ENCODE results near the gene RNF5. TPM values are rescaled to one million over a fixed set of nuclear protein-coding genes. Genes with fewer than 3 reads are reported as not detected.

The RNF5 gene
- total RNA-seq, 1 experiment from 2014 or later: 70.7 TPM

- DNase-seq: no peak
- peaks cover 7% of the 10 kb centered on the region for H3K36me3 Mint-ChIP-seq (ENCODE audit: insufficient read depth, unreplicated experiment)
- H3K27me3 Mint-ChIP-seq (ENCODE audit: insufficient read depth, unreplicated experiment): peaks cover 4% of the 10 kb centered on the region
- ChIA-PET CTCF (no interaction called here), POLR2A (no interaction called here)
- H3K36me3 ChIP-seq (ENCODE audit: control insufficient read depth, insufficient read depth, low read length): no peaks in the 10 kb centered on the region
- no peaks in the 10 kb centered on the region for H3K9me3 Mint-ChIP-seq (ENCODE audit: unreplicated experiment)
- no peaks in the 10 kb centered on the region for H3K9me3 ChIP-seq
- intact Hi-C loops (cut with micrococcal nuclease; ENCODE audit: unreplicated experiment): no loop called here
- H3K27ac Mint-ChIP-seq (ENCODE audit: unreplicated experiment): no peak overlapping the region
- peaks cover 7% of the 10 kb centered on the region for H3K4me1 Mint-ChIP-seq (ENCODE audit: low read depth, unreplicated experiment)
- peaks cover 9% of the 10 kb centered on the region for H3K4me1 ChIP-seq
- TF ChIP-seq CTCF (IDR thresholded peaks at IDR 0.05; ENCODE audit: insufficient read depth in 1 of 2, low read depth in 1 of 2, low read length in 1 of 2, severe bottlenecking in 1 of 2, unreplicated experiment in 1 of 2): no peak
- H3K4me3 Mint-ChIP-seq (ENCODE audit: unreplicated experiment): no peak overlapping the region
- H3K4me3 ChIP-seq (ENCODE audit: low read depth, low read length): no peak overlapping the region
- H3K27me3 ChIP-seq (replicated peaks; ENCODE audit: control insufficient read depth, insufficient read depth, low read length): no peaks in the 10 kb centered on the region; the same call in 1 of the 2 replicates
- BruUV-seq (replicated peaks): no TSS peak
Observed at GRCh38 chr6:32200711-32201475, 22.7 kb downstream of the RNF5 start.

DNA sequence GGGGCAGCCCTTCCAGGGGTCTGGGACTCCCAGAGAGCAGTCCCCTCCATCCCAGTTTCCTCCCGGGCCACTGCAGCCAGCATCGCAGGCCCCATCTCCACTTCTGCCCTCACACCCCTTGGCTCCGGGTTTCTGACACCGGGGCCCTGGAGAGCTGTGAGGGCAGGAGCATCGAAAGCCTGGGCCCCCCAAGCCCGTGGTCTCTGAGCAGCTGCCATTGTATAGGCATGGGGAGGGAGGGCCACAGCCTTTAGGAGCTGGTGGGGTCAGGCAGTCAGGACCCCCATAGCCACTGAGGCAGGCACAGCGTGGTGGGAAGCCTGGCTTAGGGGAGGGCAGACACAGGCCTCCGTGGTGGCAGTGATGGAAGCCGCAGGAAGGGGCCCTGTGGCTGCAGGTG lies 24.0 kb downstream of the RNF5 start:
- H3K9me3 Mint-ChIP-seq (ENCODE audit: unreplicated experiment): no peaks in the 10 kb centered on the region
- ChIA-PET CTCF (no interaction called here), POLR2A (no interaction called here)
- peaks cover 4% of the 10 kb centered on the region for H3K27me3 Mint-ChIP-seq (ENCODE audit: insufficient read depth, unreplicated experiment)
- no peak for DNase-seq
- H3K27me3 ChIP-seq (replicated peaks; ENCODE audit: control insufficient read depth, insufficient read depth, low read length): no peaks in the 10 kb centered on the region; the same call in 1 of the 2 replicates
- peaks cover 2% of the 10 kb centered on the region; the same call in 1 of the 2 replicates for H3K4me1 ChIP-seq
- no peak for TF ChIP-seq CTCF (IDR thresholded peaks at IDR 0.05; ENCODE audit: insufficient read depth in 1 of 2, low read depth in 1 of 2, low read length in 1 of 2, severe bottlenecking in 1 of 2, unreplicated experiment in 1 of 2)
- no peak overlapping the region for H3K4me3 ChIP-seq (ENCODE audit: low read depth, low read length)
- no peak overlapping the region for H3K27ac Mint-ChIP-seq (ENCODE audit: unreplicated experiment)
- H3K4me1 Mint-ChIP-seq (ENCODE audit: low read depth, unreplicated experiment): no peaks in the 10 kb centered on the region
- H3K36me3 ChIP-seq (ENCODE audit: control insufficient read depth, insufficient read depth, low read length): no peaks in the 10 kb centered on the region
- peaks cover 5% of the 10 kb centered on the region for H3K36me3 Mint-ChIP-seq (ENCODE audit: insufficient read depth, unreplicated experiment)
- no peak overlapping the region for H3K4me3 Mint-ChIP-seq (ENCODE audit: unreplicated experiment)
- intact Hi-C loops (cut with micrococcal nuclease; ENCODE audit: unreplicated experiment): no loop called here
- 0 out of 2 replicates have a peak, but pooled peaks cover 3% of the 10 kb centered on the region for H3K9me3 ChIP-seq
- no TSS peak for BruUV-seq (replicated peaks)

DNA sequence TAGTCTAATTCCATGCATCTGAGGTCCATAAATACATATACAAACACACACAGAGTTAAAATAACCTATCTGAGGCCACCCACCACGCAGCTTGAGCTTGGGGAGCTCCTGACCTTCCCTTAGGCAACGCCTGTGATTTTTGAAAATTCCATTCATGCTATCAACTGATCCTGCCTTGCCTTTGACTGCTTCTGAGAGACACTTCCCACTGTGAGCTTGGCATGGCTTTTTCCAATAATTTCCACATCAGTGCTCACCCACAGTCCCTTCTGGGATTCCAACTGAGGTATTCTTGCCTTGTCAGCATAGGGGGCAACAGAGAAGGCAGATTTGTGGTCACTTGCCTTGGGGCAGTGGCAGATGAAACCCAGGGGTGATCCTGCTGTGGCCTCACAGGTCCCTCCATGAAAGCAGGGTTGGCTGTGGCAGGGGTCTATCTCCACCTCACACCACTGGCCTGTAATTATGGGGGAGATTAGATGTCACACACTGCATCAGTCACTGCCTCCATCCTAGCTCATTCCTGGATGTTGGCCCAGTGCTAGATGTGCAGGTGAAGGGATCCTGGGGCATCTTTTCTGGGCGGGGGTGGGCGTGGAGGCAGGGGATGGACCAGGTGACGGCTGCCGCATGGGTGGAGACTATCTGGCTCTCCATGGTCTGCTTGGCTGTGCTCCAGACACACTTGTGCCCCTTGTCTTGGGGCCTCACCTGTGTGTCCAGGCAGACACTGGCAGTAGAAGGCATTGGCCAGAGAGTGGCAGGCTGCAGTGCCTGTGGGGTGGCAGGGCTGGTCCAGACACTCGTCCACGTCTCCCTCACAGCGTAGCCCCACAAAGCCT lies 25.4 kb downstream of the RNF5 start:
- no peaks in the 10 kb centered on the region for H3K4me1 Mint-ChIP-seq (ENCODE audit: low read depth, unreplicated experiment)
- H3K27ac Mint-ChIP-seq (ENCODE audit: unreplicated experiment): no peak overlapping the region
- no peaks in the 10 kb centered on the region for H3K4me1 ChIP-seq
- H3K9me3 ChIP-seq: 0 out of 2 replicates have a peak, but pooled peaks cover 3% of the 10 kb centered on the region
- H3K36me3 ChIP-seq (ENCODE audit: control insufficient read depth, insufficient read depth, low read length): no peaks in the 10 kb centered on the region
- BruUV-seq (replicated peaks): no TSS peak
- H3K27me3 Mint-ChIP-seq (ENCODE audit: insufficient read depth, unreplicated experiment): peaks cover 4% of the 10 kb centered on the region
- DNase-seq: no peak
- no peaks in the 10 kb centered on the region for H3K9me3 Mint-ChIP-seq (ENCODE audit: unreplicated experiment)
- intact Hi-C loops (cut with micrococcal nuclease; ENCODE audit: unreplicated experiment): no loop called here
- H3K27me3 ChIP-seq (replicated peaks; ENCODE audit: control insufficient read depth, insufficient read depth, low read length): no peaks in the 10 kb centered on the region; the same call in 1 of the 2 replicates
- no peak overlapping the region for H3K4me3 ChIP-seq (ENCODE audit: low read depth, low read length)
- ChIA-PET CTCF (no interaction called here), POLR2A (no interaction called here)
- H3K36me3 Mint-ChIP-seq (ENCODE audit: insufficient read depth, unreplicated experiment): peaks cover 2% of the 10 kb centered on the region
- no peak overlapping the region for H3K4me3 Mint-ChIP-seq (ENCODE audit: unreplicated experiment)
- no peak for TF ChIP-seq CTCF (IDR thresholded peaks at IDR 0.05; ENCODE audit: insufficient read depth in 1 of 2, low read depth in 1 of 2, low read length in 1 of 2, severe bottlenecking in 1 of 2, unreplicated experiment in 1 of 2)

Measured in Caco-2 (cell line).